ENCODE results near the gene LEF1. TPM values are rescaled to one million over a fixed set of nuclear protein-coding genes. Genes with fewer than 3 reads are reported as not detected.

LEF1 gene
- total and polyA plus RNA-seq, 2 donors (not counting 1 experiment from before 2014, with no cell fraction given) = 2.4 to 5.1 TPM

DNA sequence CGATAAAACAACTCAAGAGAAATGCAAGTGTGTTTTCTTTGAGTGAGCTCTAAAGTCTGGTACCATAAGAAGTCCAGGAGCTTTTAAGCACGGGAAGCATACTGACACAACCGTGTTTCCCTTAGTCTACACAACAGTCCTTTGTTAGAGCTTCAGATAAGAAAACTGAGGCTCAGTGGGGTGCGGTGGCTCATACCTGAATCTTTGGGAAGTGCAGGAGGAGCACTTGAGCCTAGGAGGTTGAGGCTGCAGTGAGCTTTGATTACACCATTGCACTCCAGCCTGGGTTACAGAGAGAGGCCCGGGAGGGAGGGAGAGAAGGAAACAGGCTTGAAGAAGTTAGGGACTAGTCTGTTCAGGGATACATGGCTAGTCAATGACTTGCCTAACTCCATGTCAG lies 21.9 kb downstream of the LEF1 start:
- no peaks in the 10 kb centered on the region for H3K4me1 ChIP-seq (ENCODE audit: control insufficient read depth in 2 of 2, insufficient read depth in 2 of 2, low read length in 2 of 2)
- H3K27ac ChIP-seq (ENCODE audit: low read length in 2 of 2) = no peak overlapping the region
- ATAC-seq (ENCODE audit: low read depth) = no peak
- no peak overlapping the region for H2AFZ ChIP-seq (ENCODE audit: insufficient read depth, low read depth, low read length, poor library complexity, severe bottlenecking)
- no peaks in the 10 kb centered on the region for H3K9me3 ChIP-seq (ENCODE audit: control extremely low read depth in 1 of 3, control insufficient read depth in 2 of 3, insufficient read depth in 1 of 3, low read length in 2 of 3)
- no peak for DNase-seq
- Mint-ChIP-seq H3K27ac (no peak overlapping the region), H3K4me3 (no peak overlapping the region), H3K27me3 (peaks cover 19% of the 10 kb centered on the region), H3K4me1 (no peaks in the 10 kb centered on the region), H3K9me3 (ENCODE audit: insufficient read depth) (no peaks in the 10 kb centered on the region)
- no peaks in the 10 kb centered on the region for H4K20me1 ChIP-seq (ENCODE audit: control insufficient read depth, insufficient read depth, low read length, poor library complexity, severe bottlenecking)
- no peak overlapping the region for H3K4me3 ChIP-seq (ENCODE audit: control extremely low read depth in 1 of 5, extremely low read depth in 1 of 5, insufficient read depth in 1 of 5, low read depth in 2 of 5, low read length in 4 of 5)
- no peak overlapping the region for H3K9ac ChIP-seq (ENCODE audit: low read length)
- intact Hi-C loops (cut with micrococcal nuclease) = no loop called here
- 100% methylated on average over 3 of the region's 5 CpGs for WGBS (ENCODE audit: insufficient coverage)
- H3K79me2 ChIP-seq (ENCODE audit: control insufficient read depth, insufficient read depth, low read length) = no peaks in the 10 kb centered on the region
- CTCF ChIA-PET = no interaction called here
- H3K27me3 ChIP-seq (replicated peaks in 1 of 4; ENCODE audit: control extremely low read depth in 1 of 4, control insufficient read depth in 3 of 4, insufficient read depth in 4 of 4, low read length in 3 of 4) = no peaks in the 10 kb centered on the region
- POLR2A ChIA-PET = no interaction called here
- no peak for TF ChIP-seq EZH2 (IDR thresholded peaks at IDR 0.05; ENCODE audit: borderline replicate concordance, insufficient read depth, low read depth, low read length, poor library complexity, severe bottlenecking)
- TF ChIP-seq, protein P1, sequence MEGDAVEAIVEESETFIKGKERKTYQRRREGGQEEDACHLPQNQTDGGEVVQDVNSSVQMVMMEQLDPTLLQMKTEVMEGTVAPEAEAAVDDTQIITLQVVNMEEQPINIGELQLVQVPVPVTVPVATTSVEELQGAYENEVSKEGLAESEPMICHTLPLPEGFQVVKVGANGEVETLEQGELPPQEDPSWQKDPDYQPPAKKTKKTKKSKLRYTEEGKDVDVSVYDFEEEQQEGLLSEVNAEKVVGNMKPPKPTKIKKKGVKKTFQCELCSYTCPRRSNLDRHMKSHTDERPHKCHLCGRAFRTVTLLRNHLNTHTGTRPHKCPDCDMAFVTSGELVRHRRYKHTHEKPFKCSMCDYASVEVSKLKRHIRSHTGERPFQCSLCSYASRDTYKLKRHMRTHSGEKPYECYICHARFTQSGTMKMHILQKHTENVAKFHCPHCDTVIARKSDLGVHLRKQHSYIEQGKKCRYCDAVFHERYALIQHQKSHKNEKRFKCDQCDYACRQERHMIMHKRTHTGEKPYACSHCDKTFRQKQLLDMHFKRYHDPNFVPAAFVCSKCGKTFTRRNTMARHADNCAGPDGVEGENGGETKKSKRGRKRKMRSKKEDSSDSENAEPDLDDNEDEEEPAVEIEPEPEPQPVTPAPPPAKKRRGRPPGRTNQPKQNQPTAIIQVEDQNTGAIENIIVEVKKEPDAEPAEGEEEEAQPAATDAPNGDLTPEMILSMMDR (IDR thresholded peaks at IDR 0.05) = no peak
- H3K4me2 ChIP-seq (replicated peaks; ENCODE audit: low read depth, low read length, poor library complexity, severe bottlenecking) = no peak overlapping the region
- no peaks in the 10 kb centered on the region for H3K36me3 ChIP-seq (replicated peaks in 1 of 2; ENCODE audit: control extremely low read depth in 1 of 2, control insufficient read depth in 1 of 2, extremely low read depth in 1 of 2, insufficient read depth in 2 of 2, low read length in 1 of 2)

DNA sequence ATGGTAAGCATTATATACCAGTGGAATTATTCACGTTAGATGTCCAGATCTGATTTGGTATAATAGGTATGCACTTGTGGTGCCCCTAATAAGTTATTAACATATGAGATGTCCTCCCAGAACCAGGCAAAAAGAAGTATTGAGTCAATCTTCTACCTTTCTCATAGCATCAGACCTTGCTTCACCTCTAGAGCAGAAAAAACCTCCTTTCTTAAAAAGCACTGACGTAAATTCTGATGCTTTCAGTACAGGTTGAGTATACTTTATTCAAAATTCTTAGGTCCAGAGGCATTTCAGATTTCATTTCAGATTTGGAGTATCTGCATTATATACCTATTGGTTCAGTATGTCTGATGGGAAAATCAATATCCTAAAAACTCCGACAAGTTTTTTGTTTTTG lies 22.4 kb downstream of the LEF1 start:
- no peaks in the 10 kb centered on the region for H3K79me2 ChIP-seq (ENCODE audit: control insufficient read depth, insufficient read depth, low read length)
- TF ChIP-seq, protein P1 (IDR thresholded peaks at IDR 0.05) = no peak
- no peak for TF ChIP-seq EZH2 (IDR thresholded peaks at IDR 0.05; ENCODE audit: borderline replicate concordance, insufficient read depth, low read depth, low read length, poor library complexity, severe bottlenecking)
- no peaks in the 10 kb centered on the region for H3K9me3 Mint-ChIP-seq (ENCODE audit: insufficient read depth)
- no peaks in the 10 kb centered on the region for H3K27me3 ChIP-seq (replicated peaks in 1 of 4; ENCODE audit: control extremely low read depth in 1 of 4, control insufficient read depth in 3 of 4, insufficient read depth in 4 of 4, low read length in 3 of 4)
- H4K20me1 ChIP-seq (ENCODE audit: control insufficient read depth, insufficient read depth, low read length, poor library complexity, severe bottlenecking) = no peaks in the 10 kb centered on the region
- H3K27ac Mint-ChIP-seq = no peak overlapping the region
- POLR2A ChIA-PET = no interaction called here
- no peaks in the 10 kb centered on the region for H3K4me1 Mint-ChIP-seq
- H2AFZ ChIP-seq (ENCODE audit: insufficient read depth, low read depth, low read length, poor library complexity, severe bottlenecking) = no peak overlapping the region
- H3K36me3 ChIP-seq (replicated peaks in 1 of 2; ENCODE audit: control extremely low read depth in 1 of 2, control insufficient read depth in 1 of 2, extremely low read depth in 1 of 2, insufficient read depth in 2 of 2, low read length in 1 of 2) = no peaks in the 10 kb centered on the region
- no peak overlapping the region for H3K27ac ChIP-seq (ENCODE audit: low read length in 2 of 2)
- no peak overlapping the region for H3K4me3 ChIP-seq (ENCODE audit: control extremely low read depth in 1 of 5, extremely low read depth in 1 of 5, insufficient read depth in 1 of 5, low read depth in 2 of 5, low read length in 4 of 5)
- no peak overlapping the region for H3K4me3 Mint-ChIP-seq
- CTCF ChIA-PET = no interaction called here
- H3K9ac ChIP-seq (ENCODE audit: low read length) = no peak overlapping the region
- WGBS (ENCODE audit: insufficient coverage) = no CpG with 5 or more reads among the region's 3 CpGs
- H3K27me3 Mint-ChIP-seq = peaks cover 21% of the 10 kb centered on the region
- no peak overlapping the region for H3K4me2 ChIP-seq (replicated peaks; ENCODE audit: low read depth, low read length, poor library complexity, severe bottlenecking)
- DNase-seq (no peak), ATAC-seq (ENCODE audit: low read depth) (no peak)
- intact Hi-C loops (cut with micrococcal nuclease) = no loop called here
- H3K4me1 ChIP-seq (ENCODE audit: control insufficient read depth in 2 of 2, insufficient read depth in 2 of 2, low read length in 2 of 2) = no peaks in the 10 kb centered on the region
- H3K9me3 ChIP-seq (ENCODE audit: control extremely low read depth in 1 of 3, control insufficient read depth in 2 of 3, insufficient read depth in 1 of 3, low read length in 2 of 3) = no peaks in the 10 kb centered on the region

Data from B cell (primary cell).